ENCODE measurements around the gene ZP4. TPM values are rescaled to one million over a fixed set of nuclear protein-coding genes. Genes with fewer than 3 reads are reported as not detected.
"Not testable (repeated sequence)": the region's sequence is repeated elsewhere in the genome, so short reads cannot be mapped to it uniquely, and the experiment has no call there.

The ZP4 gene
- total RNA-seq, 1 donor from 2014 or later, result not detected

GRCh38 chr1:237857455-237857854 lies 33.3 kb downstream of the ZP4 start:
- no peak overlapping the region for H3K4me3 Mint-ChIP-seq
- no peak for DNase-seq (ENCODE audit: low spot score in 2 of 2, unreplicated experiment in 2 of 2)
- no peaks in the 10 kb centered on the region for H3K9me3 Mint-ChIP-seq
- H3K27ac Mint-ChIP-seq, result no peak overlapping the region
- H3K36me3 Mint-ChIP-seq, result no peaks in the 10 kb centered on the region
- H3K4me1 Mint-ChIP-seq, result no peaks in the 10 kb centered on the region
- TF ChIP-seq, protein P1, sequence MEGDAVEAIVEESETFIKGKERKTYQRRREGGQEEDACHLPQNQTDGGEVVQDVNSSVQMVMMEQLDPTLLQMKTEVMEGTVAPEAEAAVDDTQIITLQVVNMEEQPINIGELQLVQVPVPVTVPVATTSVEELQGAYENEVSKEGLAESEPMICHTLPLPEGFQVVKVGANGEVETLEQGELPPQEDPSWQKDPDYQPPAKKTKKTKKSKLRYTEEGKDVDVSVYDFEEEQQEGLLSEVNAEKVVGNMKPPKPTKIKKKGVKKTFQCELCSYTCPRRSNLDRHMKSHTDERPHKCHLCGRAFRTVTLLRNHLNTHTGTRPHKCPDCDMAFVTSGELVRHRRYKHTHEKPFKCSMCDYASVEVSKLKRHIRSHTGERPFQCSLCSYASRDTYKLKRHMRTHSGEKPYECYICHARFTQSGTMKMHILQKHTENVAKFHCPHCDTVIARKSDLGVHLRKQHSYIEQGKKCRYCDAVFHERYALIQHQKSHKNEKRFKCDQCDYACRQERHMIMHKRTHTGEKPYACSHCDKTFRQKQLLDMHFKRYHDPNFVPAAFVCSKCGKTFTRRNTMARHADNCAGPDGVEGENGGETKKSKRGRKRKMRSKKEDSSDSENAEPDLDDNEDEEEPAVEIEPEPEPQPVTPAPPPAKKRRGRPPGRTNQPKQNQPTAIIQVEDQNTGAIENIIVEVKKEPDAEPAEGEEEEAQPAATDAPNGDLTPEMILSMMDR (IDR thresholded peaks at IDR 0.05; ENCODE audit: unreplicated experiment), result no peak
- peaks cover 15% of the 10 kb centered on the region for H3K27me3 Mint-ChIP-seq (ENCODE audit: low read depth)

GRCh38 chr1:237852342-237852741 lies 38.4 kb downstream of the ZP4 start:
- H3K27me3 Mint-ChIP-seq (ENCODE audit: low read depth), result peaks cover 12% of the 10 kb centered on the region
- no peak overlapping the region for H3K4me3 Mint-ChIP-seq
- H3K36me3 Mint-ChIP-seq, result no peaks in the 10 kb centered on the region
- TF ChIP-seq, protein P1 (IDR thresholded peaks at IDR 0.05; ENCODE audit: unreplicated experiment), result no peak
- no peaks in the 10 kb centered on the region for H3K4me1 Mint-ChIP-seq
- DNase-seq (ENCODE audit: low spot score in 2 of 2, unreplicated experiment in 2 of 2), result no peak
- H3K27ac Mint-ChIP-seq, result no peak overlapping the region
- no peaks in the 10 kb centered on the region for H3K9me3 Mint-ChIP-seq

DNA sequence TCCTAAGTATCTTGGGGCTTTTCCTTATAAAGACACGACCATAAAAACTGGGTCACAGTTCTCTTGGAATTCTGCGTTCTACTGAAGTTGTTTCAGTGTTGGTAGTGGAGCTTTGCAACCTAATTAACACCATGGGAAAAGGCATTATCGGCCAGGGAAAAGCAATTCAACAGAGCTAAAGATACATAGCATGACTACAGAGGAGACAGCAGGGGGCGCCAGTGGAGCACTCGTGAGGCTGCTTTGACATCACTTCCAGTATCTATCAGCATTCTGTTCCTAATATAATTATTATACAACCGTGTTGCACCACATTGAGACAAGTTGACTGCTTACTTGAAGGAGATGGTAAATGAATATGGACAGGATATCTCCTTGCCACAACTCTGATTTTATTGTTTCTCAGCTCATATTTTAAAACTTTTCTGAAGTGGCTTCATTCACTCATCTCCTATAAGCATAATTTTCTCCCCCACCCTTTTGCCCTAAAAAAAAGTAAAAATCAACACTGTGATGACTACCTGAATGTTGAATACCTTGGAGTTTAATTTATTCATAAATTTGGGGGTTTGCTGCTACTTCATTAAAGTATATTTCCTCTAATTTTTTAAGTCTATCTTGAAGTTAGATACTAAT lies 39.4 kb downstream of the ZP4 start:
- TF ChIP-seq, protein P1 (IDR thresholded peaks at IDR 0.05; ENCODE audit: unreplicated experiment), result peak; percentile 50
- Mint-ChIP-seq H3K36me3 (no peaks in the 10 kb centered on the region), H3K27me3 (ENCODE audit: low read depth) (peaks cover 13% of the 10 kb centered on the region), H3K9me3 (no peaks in the 10 kb centered on the region), H3K27ac (no peak overlapping the region), H3K4me1 (no peaks in the 10 kb centered on the region), H3K4me3 (no peak overlapping the region)
- peak; percentile 32 to 52 for DNase-seq (ENCODE audit: low spot score in 2 of 2, unreplicated experiment in 2 of 2)

- not testable (repeated sequence) for DNase-seq (ENCODE audit: low spot score in 2 of 2, unreplicated experiment in 2 of 2); H3K4me1 Mint-ChIP-seq; H3K4me3 Mint-ChIP-seq; H3K27ac Mint-ChIP-seq; H3K36me3 Mint-ChIP-seq
- Mint-ChIP-seq H3K27me3 (ENCODE audit: low read depth) (peaks cover 10% of the 10 kb centered on the region), H3K9me3 (peaks cover 29% of the 10 kb centered on the region)
Observed at GRCh38 chr1:237843516-237843915, 47.2 kb downstream of the ZP4 start.

DNA sequence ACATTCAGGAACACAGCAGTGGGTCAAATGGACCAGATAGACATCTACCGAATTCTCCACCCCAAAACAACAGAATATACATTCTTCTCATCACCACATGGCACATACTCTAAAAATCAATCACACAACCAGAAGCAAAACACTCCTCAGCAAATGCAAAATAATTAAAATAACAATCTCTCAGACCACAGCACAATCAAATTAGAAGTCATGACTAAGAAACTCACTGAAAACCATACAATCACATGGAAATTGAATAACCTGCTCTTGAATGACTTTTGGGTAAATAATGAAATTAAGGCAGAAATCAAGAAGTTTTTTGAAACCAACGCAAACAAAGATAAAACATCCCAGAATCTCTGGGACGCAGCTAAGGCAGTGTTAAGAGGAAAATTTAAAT lies 49.2 kb downstream of the ZP4 start:
- H3K9me3 Mint-ChIP-seq, result peaks cover 29% of the 10 kb centered on the region
- H3K27ac Mint-ChIP-seq, result no peak overlapping the region
- TF ChIP-seq, protein P1 (IDR thresholded peaks at IDR 0.05; ENCODE audit: unreplicated experiment), result no peak
- peaks cover 9% of the 10 kb centered on the region for H3K27me3 Mint-ChIP-seq (ENCODE audit: low read depth)
- DNase-seq (ENCODE audit: low spot score in 2 of 2, unreplicated experiment in 2 of 2), result no peak
- peaks cover 2% of the 10 kb centered on the region for H3K4me1 Mint-ChIP-seq
- H3K4me3 Mint-ChIP-seq, result no peak overlapping the region
- no peaks in the 10 kb centered on the region for H3K36me3 Mint-ChIP-seq

GRCh38 chr1:237838904-237839534 lies 51.7 kb downstream of the ZP4 start:
- Mint-ChIP-seq H3K36me3 (no peaks in the 10 kb centered on the region), H3K9me3 (peaks cover 25% of the 10 kb centered on the region), H3K27ac (no peak overlapping the region), H3K27me3 (ENCODE audit: low read depth) (no peaks in the 10 kb centered on the region), H3K4me1 (peaks cover 23% of the 10 kb centered on the region), H3K4me3 (no peak overlapping the region)
- no peak for DNase-seq (ENCODE audit: low spot score in 2 of 2, unreplicated experiment in 2 of 2)
- TF ChIP-seq, protein P1 (IDR thresholded peaks at IDR 0.05; ENCODE audit: unreplicated experiment), result no peak

Data from mesothelial cell of epicardium (in vitro differentiated cells).